ENCODE data around the gene CDS1.

- TF ChIP-seq POLR2A (IDR thresholded peaks at IDR 0.05) (no peak), CTCF (IDR thresholded peaks at IDR 0.05) (no peak)
These were observed 23.7 kb downstream of the CDS1 start for GRCh38 chr4:84606645-84607044.
